A549 (cell line): ENCODE data around the gene SOX6.

Source experiments
- BHLHE40 ChIP-seq: IDR thresholded peaks from 2 replicates; pipeline ENCODE4 v1.6.1; 2012; ENCODE audit warnings: low read depth, low read length, inconsistent platforms
- CEBPB ChIP-seq, 2 experiments: fragments of >200 bp in 1 of 2; sonication (Bioruptor Twin) in 1 of 2; formaldehyde crosslinking in 1 of 2; IDR thresholded peaks; 2 replicates each; pipeline ENCODE4 v1.6.1; 2012 to 2016
- CTCF ChIP-seq: fragments of >200 bp; sonication (Bioruptor Twin); formaldehyde crosslinking; IDR thresholded peaks from 3 replicates; pipeline ENCODE4 v1.5.1; 2016
- EP300 ChIP-seq, 2 experiments: fragments of >200 bp; sonication (Bioruptor Twin); formaldehyde crosslinking; IDR thresholded peaks; 2 replicates in 1 of 2; 3 replicates in 1 of 2; pipeline ENCODE4 v1.6.1; 2016 to 2017
- ESRRA ChIP-seq: fragments of 150-350 bp; IDR thresholded peaks from 2 replicates; pipeline ENCODE4 v1.6.1; 2014; ENCODE audit warnings: mild to moderate bottlenecking, low read length, borderline replicate concordance
- MAX ChIP-seq: IDR thresholded peaks from 2 replicates; pipeline ENCODE4 v1.6.1; 2012
- MYC ChIP-seq: IDR thresholded peaks from 2 replicates; pipeline ENCODE4 v1.6.1; 2012; ENCODE audit warnings: mild to moderate bottlenecking, inconsistent platforms, low read length, improper control_type of control experiment, borderline replicate concordance
- NR3C1 ChIP-seq: fragments of >200 bp; sonication (Bioruptor Twin); formaldehyde crosslinking; IDR thresholded peaks from 3 replicates; pipeline ENCODE4 v1.6.1; 2017
- POLR2A ChIP-seq: IDR thresholded peaks from 2 replicates; pipeline ENCODE4 v1.6.1; 2012; ENCODE audit warnings: mild to moderate bottlenecking, low read length
- REST ChIP-seq: fragments of 200-600 bp; sonication (generic); IDR thresholded peaks from 2 replicates; pipeline ENCODE4 v1.6.1; 2016; ENCODE audit warnings: antibody characterized with exemption, mild to moderate bottlenecking, moderate library complexity
- SMC3 ChIP-seq: fragments of >200 bp; sonication (Bioruptor Twin); formaldehyde crosslinking; IDR thresholded peaks from 3 replicates; pipeline ENCODE4 v1.6.1; 2018; ENCODE audit warnings: inconsistent platforms

GRCh38 chr11:16136792-16137390 lies 219.5 kb downstream of the SOX6 start:
- no peak for TF ChIP-seq MYC
- TF ChIP-seq REST = no peak
- TF ChIP-seq CTCF = no peak
- no peak for TF ChIP-seq BHLHE40
- TF ChIP-seq POLR2A = no peak
- TF ChIP-seq EP300 (IDR thresholded peaks at IDR 0.05) = no peak
- no peak for TF ChIP-seq SMC3
- no peak for TF ChIP-seq MAX
- no peak for TF ChIP-seq CEBPB (IDR thresholded peaks at IDR 0.05)
- no peak for TF ChIP-seq NR3C1
- TF ChIP-seq ESRRA = no peak
